SK-N-MC (cell line): Measurements from ENCODE around the gene PLA2R1.

ENCODE experiments used
- EZH2 ChIP-seq: fragments of 200-600 bp; sonication (generic); IDR thresholded peaks from one replicate; pipeline ENCODE4 v1.6.1; 2017; ENCODE audit warnings: antibody characterized with exemption
- FOXP2 ChIP-seq: optimal IDR thresholded peaks from 2 replicates; pipeline ENCODE3; 2011; ENCODE audit warnings: mild to moderate bottlenecking, moderate library complexity; ENCODE audit not compliant: insufficient read depth; ENCODE audit errors: extremely low read length, control extremely low read depth
- POLR2AphosphoS5 ChIP-seq: IDR thresholded peaks from 2 replicates; pipeline ENCODE4 v1.6.1; 2012; ENCODE audit warnings: mild to moderate bottlenecking, low read depth, low read length, borderline replicate concordance

- no peak for TF ChIP-seq POLR2AphosphoS5
- TF ChIP-seq EZH2, result no peak
- TF ChIP-seq FOXP2, result no peak
These were observed 23.2 kb upstream of the PLA2R1 start for GRCh38 chr2:160085662-160086061.
